Pancreas (tissue), 10 donors: ENCODE results near the gene UBE2D2. TPM values are rescaled to one million over a fixed set of nuclear protein-coding genes. Genes with fewer than 3 reads are reported as not detected.
"Not testable (repeated sequence)": the region's sequence is repeated elsewhere in the genome, so short reads cannot be mapped to it uniquely, and the experiment has no call there.

ENCODE experiments used
- ATAC-seq, 4 donors: fragments of 200-7000 bp; cut with Tn5 transposase; one replicate each; pipeline versions ENCODE4 v1.8.0 to v1.9.1; 2020; ENCODE audit warnings: mild to moderate bottlenecking in 4 of 4, moderate library complexity in 4 of 4
- DNase-seq, 6 donors: peaks; one replicate each; pipeline ENCODE4 v3.0.0-alpha.2; 2020
- FAIRE-seq: peaks from 2 replicates; lab custom pipeline; 2012; peaks lifted over from hg19 to GRCh38; lab: Jason Lieb, UNC
- H3K27ac ChIP-seq, 4 donors: fragments of 200-600 bp; sonication (generic); 1 replicate in 3 of 4; 2 replicates in 1 of 4; pipeline versions ENCODE4 v1.5.0 to v1.8.0; 2020
- H3K27me3 ChIP-seq, 4 donors: fragments of 200-600 bp; one replicate each; pipeline ENCODE4 v1.8.0; 2021
- H3K36me3 ChIP-seq, 3 donors: fragments of 200-600 bp; sonication (generic) in 1 of 3; one replicate each; pipeline versions ENCODE4 v1.5.0 to v1.8.0; 2020 to 2021
- H3K4me1 ChIP-seq, 3 donors: fragments of 200-600 bp; one replicate each; pipeline ENCODE4 v1.8.0; 2021
- H3K4me3 ChIP-seq, 4 donors: fragments of 200-600 bp; sonication (generic) in 2 of 4; one replicate each; pipeline versions ENCODE4 v1.5.0 to v1.8.0; 2020 to 2021
- H3K9me3 ChIP-seq, 4 donors: fragments of 200-600 bp; one replicate each; pipeline ENCODE4 v1.8.0; 2021
- CTCF ChIP-seq, 4 donors: fragments of 200-600 bp; sonication (generic) in 3 of 4; IDR thresholded peaks; one replicate each; pipeline versions ENCODE4 v1.5.0 to v1.8.0; 2021; ENCODE audit warnings: antibody characterized with exemption in 4 of 4
- WGBS, 2 donors: extraction: QIAGEN DNeasy Blood & Tissue Kit; methylation state at CpG; one replicate each; pipeline ENCODE4 v1.1.7; 2013; 5-methylcytosine and 5-hydroxymethylcytosine counted together
- intact Hi-C, 3 donors: fragments of 100-400 bp; cut with DNase I; formaldehyde crosslinking; loops; one replicate each; pipeline versions ENCODE4 v1.11.1 to v1.14.2; 2022
- polyA plus RNA-seq, 2 donors: library from polyadenylated mRNA; stranded (reverse); fragments of 200-250 nt; gene quantifications; one replicate each; pipeline ENCODE4 v1.2.3, GENCODE V29; 2013
- total RNA-seq, 6 donors: library from RNA; stranded (reverse); fragmentation: NEBNext Ultra II Directional in 4 of 6; extraction: Animal tissue kit (Norgen Biotek cat#: 25700) in 4 of 6; gene quantifications; one replicate each; pipeline versions ENCODE4 v1.2.1 to v1.2.4, GENCODE V29; 2021 to 2023
- donor health status: healthy with polysubstance abuse.
- donor health status: DM: no; HTN: no; CAD: no; lungs with moderate emphysema.
- donor health status: DM: no; HTN: no; CAD: no.
- donor health status: control.
- donor health status: control.
- donor health status: Bipolar disorder and iron deficiency.
- donor health status: DM: yes; HTN: yes; CAD: no.
- donor health status: DM: no; HTN: no; CAD: no.
- donor health status: DM: no; HTN: no; CAD: no.
- donor health status: DM: yes; HTN: yes; CAD: no.

The UBE2D2 gene
- total and polyA plus RNA-seq, 8 donors = 36.5 to 59.3 (median 46.5) TPM

GRCh38 chr5:139600336-139600949 is 39.3 kb downstream of the UBE2D2 start:
- Histone ChIP-seq H3K4me3 (no peak overlapping the region), H3K27ac (no peak overlapping the region), H3K9me3 (no peaks in the 10 kb centered on the region), H3K4me1 (no peaks in the 10 kb centered on the region), H3K27me3 (no peaks in the 10 kb centered on the region), H3K36me3 (peaks cover 0 to 28% (median 18%) of the 10 kb centered on the region in 3 donors)
- no peak for ATAC-seq
- no peak for FAIRE-seq
- no peak for TF ChIP-seq CTCF (IDR thresholded peaks at IDR 0.05)
- WGBS, 2 donors = 95% methylated on average over 7 of the region's 7 CpGs
- intact Hi-C loops = no loop called here
- DNase-seq = no peak

GRCh38 chr5:139601429-139601828 is 40.3 kb downstream of the UBE2D2 start:
- no peak for TF ChIP-seq CTCF (IDR thresholded peaks at IDR 0.05)
- no peak overlapping the region for H3K27ac ChIP-seq
- no peaks in the 10 kb centered on the region for H3K9me3 ChIP-seq
- no peak for DNase-seq
- intact Hi-C loops = no loop called here
- 92 to 93% methylated on average over 12 of the region's 12 CpGs for WGBS, 2 donors
- H3K36me3 ChIP-seq = peaks cover 0 to 28% (median 18%) of the 10 kb centered on the region in 3 donors
- H3K4me3 ChIP-seq = no peak overlapping the region
- no peaks in the 10 kb centered on the region for H3K4me1 ChIP-seq
- H3K27me3 ChIP-seq = no peaks in the 10 kb centered on the region
- no peak for ATAC-seq
- FAIRE-seq = no peak

- not testable (repeated sequence) for ATAC-seq
These were observed 40.8 kb downstream of the UBE2D2 start for GRCh38 chr5:139601948-139602347.

GRCh38 chr5:139605887-139606286 is 44.7 kb downstream of the UBE2D2 start:
- no peaks in the 10 kb centered on the region for H3K9me3 ChIP-seq
- H3K36me3 ChIP-seq = peaks cover 0 to 19% (median 11%) of the 10 kb centered on the region in 3 donors
- no peak for TF ChIP-seq CTCF (IDR thresholded peaks at IDR 0.05)
- H3K27me3 ChIP-seq = no peaks in the 10 kb centered on the region
- FAIRE-seq (no peak), DNase-seq (no peak), ATAC-seq (no peak)
- intact Hi-C loops = no loop called here
- H3K4me3 ChIP-seq = no peak overlapping the region
- H3K27ac ChIP-seq = no peak overlapping the region
- H3K4me1 ChIP-seq = no peaks in the 10 kb centered on the region
- WGBS, 2 donors = 97 to 99% methylated on average over 8 of the region's 8 CpGs

More at GRCh38 chr5:139601948-139602347, 40.8 kb downstream of the UBE2D2 start:
- 77 to 81% methylated on average over 9 of the region's 9 CpGs for WGBS, 2 donors
- H3K4me3 ChIP-seq, H3K27ac ChIP-seq, H3K4me1 ChIP-seq, FAIRE-seq, intact Hi-C loops, H3K27me3 ChIP-seq, H3K9me3 ChIP-seq, DNase-seq: not testable (repeated sequence)
- H3K36me3 ChIP-seq = peaks cover 0 to 28% (median 18%) of the 10 kb centered on the region in 3 donors

GRCh38 chr5:139611703-139612584 is 50.8 kb downstream of the UBE2D2 start:
- H3K4me1 ChIP-seq = no peaks in the 10 kb centered on the region
- H3K4me3 ChIP-seq = no peak overlapping the region
- H3K9me3 ChIP-seq = no peaks in the 10 kb centered on the region
- no peak overlapping the region for H3K27ac ChIP-seq
- no peak for TF ChIP-seq CTCF (IDR thresholded peaks at IDR 0.05)
- ATAC-seq (peak in 2 of 4 donors; percentile 12 to 22), DNase-seq (no peak), FAIRE-seq (no peak)
- H3K27me3 ChIP-seq = no peaks in the 10 kb centered on the region
- 87 to 88% methylated on average over 5 of the region's 5 CpGs for WGBS, 2 donors
- intact Hi-C loops = no loop called here
- H3K36me3 ChIP-seq = peaks cover 0 to 11% (median 0%) of the 10 kb centered on the region in 3 donors
